Measurements from ENCODE around the gene EOMES.

Gene EOMES

GRCh38 chr3:27678234-27678633, 43.9 kb downstream of the EOMES start:
- DNase-seq = no peak

- DNase-seq = no peak
Observed at GRCh38 chr3:27677565-27677964, 44.6 kb downstream of the EOMES start.

GRCh38 chr3:27675287-27675686, 46.8 kb downstream of the EOMES start:
- DNase-seq = no peak

- DNase-seq = no peak
Observed at GRCh38 chr3:27673701-27674100, 48.4 kb downstream of the EOMES start.

- no peak for DNase-seq
Observed at GRCh38 chr3:27671101-27671500, 51.0 kb downstream of the EOMES start.

GRCh38 chr3:27670619-27671018, 51.5 kb downstream of the EOMES start:
- DNase-seq = no peak

GRCh38 chr3:27669591-27669990, 52.5 kb downstream of the EOMES start:
- DNase-seq = no peak

- DNase-seq = no peak
Observed at GRCh38 chr3:27667751-27668150, 54.4 kb downstream of the EOMES start.

- DNase-seq = no peak
Observed at GRCh38 chr3:27666708-27667107, 55.4 kb downstream of the EOMES start.

- DNase-seq = no peak
Observed at GRCh38 chr3:27666272-27666671, 55.9 kb downstream of the EOMES start.

Measured in stimulated activated CD4-positive, alpha-beta T cell treated with anti-CD3 and anti-CD28 coated beads, Interleukin-4, amount 100 ng/mL, for 1 hour (primary cell).